HepG2 (cell line): ENCODE results near the gene ZNF621.

Source experiments
- CTCF ChIP-seq: sonication (generic); formaldehyde crosslinking; IDR thresholded peaks from 2 replicates; pipeline ENCODE4 v1.5.0; 2020; ENCODE audit warnings: mild to moderate bottlenecking, missing genetic modification reagents, moderate library complexity
- EED ChIP-seq: sonication (generic); formaldehyde crosslinking; IDR thresholded peaks from 2 replicates; pipeline ENCODE4 v1.5.0; 2020; ENCODE audit warnings: mild to moderate bottlenecking, missing genetic modification reagents
- IRF9 ChIP-seq: sonication (generic); formaldehyde crosslinking; IDR thresholded peaks from 2 replicates; pipeline ENCODE4 v1.8.0; 2022; ENCODE audit warnings: missing genetic modification reagents, mild to moderate bottlenecking, borderline replicate concordance
- NR2F6 ChIP-seq, 2 experiments: IDR thresholded peaks; 2 replicates each; pipeline ENCODE4 v1.6.1; 2016; ENCODE audit warnings: antibody characterized with exemption in 1 of 2, mild to moderate bottlenecking in 1 of 2
- POGZ ChIP-seq: sonication (generic); formaldehyde crosslinking; IDR thresholded peaks from 2 replicates; pipeline ENCODE4 v1.4.0; 2020; ENCODE audit warnings: mild to moderate bottlenecking, missing genetic modification reagents
- POLR2A ChIP-seq, 2 experiments: IDR thresholded peaks; 2 replicates each; pipeline ENCODE4 v1.6.1; 2011; ENCODE audit warnings: low read depth in 2 of 2, low read length in 2 of 2, mild to moderate bottlenecking in 1 of 2, moderate library complexity in 1 of 2; ENCODE audit not compliant: insufficient read depth in 1 of 2
- SRY ChIP-seq: sonication (generic); formaldehyde crosslinking; IDR thresholded peaks from 2 replicates; pipeline ENCODE4 v1.8.0; 2022; ENCODE audit warnings: mild to moderate bottlenecking, missing genetic modification reagents
- ZNF205 ChIP-seq: IDR thresholded peaks from 2 replicates; pipeline ENCODE4 v1.6.1; 2018; ENCODE audit warnings: missing biosample characterization, missing genetic modification reagents
- ZNF280B ChIP-seq: sonication (generic); formaldehyde crosslinking; IDR thresholded peaks from 2 replicates; pipeline ENCODE4 v1.5.0; 2020; ENCODE audit warnings: missing genetic modification reagents, mild to moderate bottlenecking, borderline replicate concordance
- ZNF280D ChIP-seq: sonication (generic); formaldehyde crosslinking; IDR thresholded peaks from 2 replicates; pipeline ENCODE4 v1.5.1; 2020; ENCODE audit warnings: mild to moderate bottlenecking, missing genetic modification reagents
- ZNF3 ChIP-seq: IDR thresholded peaks from 2 replicates; pipeline ENCODE4 v1.7.0; 2017; ENCODE audit warnings: inconsistent platforms

GRCh38 chr3:40487172-40487571 lies 37.6 kb upstream of the ZNF621 start:
- no peak for TF ChIP-seq CTCF (CRISPR knock-in tag)
- TF ChIP-seq POLR2A (IDR thresholded peaks at IDR 0.05; ENCODE audit: insufficient read depth in 1 of 2, low read depth in 2 of 2, low read length in 2 of 2), result no peak
- TF ChIP-seq EED (CRISPR knock-in tag), result no peak
- TF ChIP-seq POGZ, result no peak
- TF ChIP-seq ZNF3 (CRISPR knock-in tag), result no peak
- no peak for TF ChIP-seq IRF9 (CRISPR knock-in tag)
- TF ChIP-seq ZNF280B (CRISPR knock-in tag), result no peak
- no peak for TF ChIP-seq ZNF280D
- TF ChIP-seq SRY, result no peak
- TF ChIP-seq NR2F6 (IDR thresholded peaks at IDR 0.05), result no peak
- TF ChIP-seq NR2F6 (CRISPR knock-in tag; IDR thresholded peaks at IDR 0.05), result no peak
- TF ChIP-seq ZNF205 (CRISPR knock-in tag), result no peak
